Measurements from ENCODE around the gene RDX.

GRCh38 chr11:110303414-110303826 is 7.0 kb upstream of the RDX start:
- TF ChIP-seq CTCF (conservative IDR thresholded peaks at IDR 0.05; ENCODE audit: low read length) (no peak), EZH2phosphoT487 (IDR thresholded peaks at IDR 0.05; ENCODE audit: borderline replicate concordance, low read depth, low read length) (no peak)

Data from OCI-LY7 (cell line).